Endodermal cell (in vitro differentiated cells): Measurements from ENCODE around the gene GUCA1A. TPM values are rescaled to one million over a fixed set of nuclear protein-coding genes. Genes with fewer than 3 reads are reported as not detected.

ENCODE experiments used
- DNase-seq: peaks from one replicate; pipeline ENCODE4 v3.0.0-alpha.2; 2017
- H3K27ac ChIP-seq: 2 replicates; pipeline ENCODE4 v1.5.1; 2013; ENCODE audit warnings: mild to moderate bottlenecking, low read depth, low read length, moderate library complexity
- H3K27me3 ChIP-seq: 2 replicates; pipeline ENCODE4 v1.6.1; 2013; ENCODE audit warnings: mild to moderate bottlenecking, low read length, moderate library complexity; ENCODE audit not compliant: insufficient read depth, control insufficient read depth, poor library complexity, severe bottlenecking
- H3K36me3 ChIP-seq: 2 replicates; pipeline ENCODE4 v1.7.0; 2013; ENCODE audit warnings: mild to moderate bottlenecking, low read length, moderate library complexity; ENCODE audit not compliant: control insufficient read depth, insufficient read depth
- H3K4me1 ChIP-seq: one replicate; pipeline ENCODE4 v1.7.0; 2013; ENCODE audit warnings: low read length; ENCODE audit not compliant: control insufficient read depth, insufficient read depth
- H3K4me3 ChIP-seq: 2 replicates; pipeline ENCODE4 v1.5.1; 2013; ENCODE audit warnings: mild to moderate bottlenecking, low read length, moderate library complexity
- H3K9ac ChIP-seq: 2 replicates; pipeline ENCODE4 v1.6.1; 2013; ENCODE audit warnings: mild to moderate bottlenecking, low read length, moderate library complexity; ENCODE audit not compliant: poor library complexity, severe bottlenecking; ENCODE audit errors: extremely low read depth
- H3K9me3 ChIP-seq: 2 replicates; pipeline ENCODE4 v1.6.1; 2013; ENCODE audit warnings: mild to moderate bottlenecking, low read length, moderate library complexity; ENCODE audit not compliant: control insufficient read depth
- H3K27ac Mint-ChIP-seq: 2 replicates; pipeline ENCODE4 v1.8.0; 2020; ENCODE audit warnings: mixed read lengths
- H3K27me3 Mint-ChIP-seq: 2 replicates; pipeline ENCODE4 v1.8.0; 2021; ENCODE audit warnings: mild to moderate bottlenecking, mixed read lengths; ENCODE audit not compliant: insufficient read depth
- H3K36me3 Mint-ChIP-seq: 2 replicates; pipeline ENCODE4 v1.8.0; 2020; ENCODE audit warnings: low read depth, mixed read lengths
- H3K4me1 Mint-ChIP-seq: 2 replicates; pipeline ENCODE4 v1.8.0; 2020; ENCODE audit warnings: mixed read lengths
- H3K4me3 Mint-ChIP-seq: 2 replicates; pipeline ENCODE4 v1.8.0; 2020; ENCODE audit warnings: mild to moderate bottlenecking, moderate library complexity, mixed read lengths
- H3K9me3 Mint-ChIP-seq: 2 replicates; pipeline ENCODE4 v1.8.0; 2020; ENCODE audit warnings: mild to moderate bottlenecking, mixed read lengths
- WGBS, 2 experiments: methylation state at CpG; one replicate each; pipeline versions ENCODE4 v1.1.5 to v1.1.7; 2013; ENCODE audit warnings: missing lambda C conversion rate in 2 of 2, mixed read lengths in 1 of 2; ENCODE audit not compliant: insufficient coverage in 1 of 2, insufficient read length in 1 of 2; 5-methylcytosine and 5-hydroxymethylcytosine counted together
- total RNA-seq, 2 donors: library from RNA; stranded (reverse); fragmentation: NEBNext Ultra II Directional in 1 of 2; extraction: Animal tissue kit (Norgen Biotek cat#: 25700) in 1 of 2; gene quantifications; 2 replicates in 1 of 2; 3 replicates in 1 of 2; pipeline ENCODE4 v1.2.1, GENCODE V29; 2021
- TF ChIP-seq, protein P1 (sequence below): fragments of 200-600 bp; sonication (generic); conservative IDR thresholded peaks from 2 replicates; pipeline ENCODE4 v1.5.0; 2021; ENCODE audit warnings: antibody characterized with exemption, mild to moderate bottlenecking

The GUCA1A gene
- total RNA-seq, 2 donors from 2014 or later = 3.9 to 4.4 TPM

GRCh38 chr6:42225419-42225818, 52.3 kb downstream of the GUCA1A start:
- no peaks in the 10 kb centered on the region for H3K9me3 ChIP-seq
- no peak overlapping the region for H3K4me3 ChIP-seq
- peaks cover 9% of the 10 kb centered on the region for H3K4me1 ChIP-seq
- 100% methylated on average over 1 to 2 of the region's 4 CpGs for WGBS, 2 experiments
- Mint-ChIP-seq H3K9me3 (no peaks in the 10 kb centered on the region), H3K4me1 (peaks cover 9% of the 10 kb centered on the region), H3K4me3 (no peak overlapping the region), H3K36me3 (no peaks in the 10 kb centered on the region), H3K27me3 (no peaks in the 10 kb centered on the region), H3K27ac (no peak overlapping the region)
- DNase-seq = no peak
- H3K27me3 ChIP-seq = no peaks in the 10 kb centered on the region
- no peaks in the 10 kb centered on the region for H3K36me3 ChIP-seq
- no peak overlapping the region for H3K9ac ChIP-seq
- TF ChIP-seq, protein P1, sequence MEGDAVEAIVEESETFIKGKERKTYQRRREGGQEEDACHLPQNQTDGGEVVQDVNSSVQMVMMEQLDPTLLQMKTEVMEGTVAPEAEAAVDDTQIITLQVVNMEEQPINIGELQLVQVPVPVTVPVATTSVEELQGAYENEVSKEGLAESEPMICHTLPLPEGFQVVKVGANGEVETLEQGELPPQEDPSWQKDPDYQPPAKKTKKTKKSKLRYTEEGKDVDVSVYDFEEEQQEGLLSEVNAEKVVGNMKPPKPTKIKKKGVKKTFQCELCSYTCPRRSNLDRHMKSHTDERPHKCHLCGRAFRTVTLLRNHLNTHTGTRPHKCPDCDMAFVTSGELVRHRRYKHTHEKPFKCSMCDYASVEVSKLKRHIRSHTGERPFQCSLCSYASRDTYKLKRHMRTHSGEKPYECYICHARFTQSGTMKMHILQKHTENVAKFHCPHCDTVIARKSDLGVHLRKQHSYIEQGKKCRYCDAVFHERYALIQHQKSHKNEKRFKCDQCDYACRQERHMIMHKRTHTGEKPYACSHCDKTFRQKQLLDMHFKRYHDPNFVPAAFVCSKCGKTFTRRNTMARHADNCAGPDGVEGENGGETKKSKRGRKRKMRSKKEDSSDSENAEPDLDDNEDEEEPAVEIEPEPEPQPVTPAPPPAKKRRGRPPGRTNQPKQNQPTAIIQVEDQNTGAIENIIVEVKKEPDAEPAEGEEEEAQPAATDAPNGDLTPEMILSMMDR = no peak
- H3K27ac ChIP-seq = no peak overlapping the region

DNA sequence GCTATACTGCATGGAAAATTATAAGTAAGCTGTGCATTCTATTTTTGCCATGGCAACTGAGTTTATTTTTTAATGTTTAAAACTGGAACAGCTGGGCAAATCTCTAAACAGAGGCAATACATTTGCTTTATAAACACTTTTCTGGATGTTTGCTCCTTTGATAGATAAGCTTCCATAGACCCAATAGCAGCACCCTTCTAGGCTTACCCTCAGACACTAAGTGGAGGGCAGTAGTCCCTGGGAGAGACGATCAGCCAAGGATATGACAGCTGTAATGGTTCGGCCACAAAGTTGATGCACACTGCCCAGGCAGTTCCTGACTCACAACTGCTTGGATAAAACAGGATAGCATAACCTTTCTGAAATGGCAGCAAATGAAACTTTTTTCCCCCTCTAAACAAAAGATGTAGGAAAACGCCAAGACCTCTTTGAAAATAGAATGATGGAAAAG, 53.0 kb downstream of the GUCA1A start:
- H3K9ac ChIP-seq = no peak overlapping the region

GRCh38 chr6:42226645-42227143, 53.5 kb downstream of the GUCA1A start:
- TF ChIP-seq, protein P1 = no peak
- H3K36me3 ChIP-seq = no peaks in the 10 kb centered on the region
- Mint-ChIP-seq H3K27me3 (no peaks in the 10 kb centered on the region), H3K36me3 (no peaks in the 10 kb centered on the region), H3K4me1 (peaks cover 9% of the 10 kb centered on the region), H3K4me3 (no peak overlapping the region), H3K27ac (no peak overlapping the region), H3K9me3 (no peaks in the 10 kb centered on the region)
- peak; percentile 78 for DNase-seq
- H3K9me3 ChIP-seq = no peaks in the 10 kb centered on the region
- H3K4me3 ChIP-seq = no peak overlapping the region
- 60 to 65% methylated on average over 8 of the region's 8 CpGs for WGBS, 2 experiments
- H3K27ac ChIP-seq = no peak overlapping the region
- H3K9ac ChIP-seq = no peak overlapping the region
- H3K27me3 ChIP-seq = no peaks in the 10 kb centered on the region
- peaks cover 9% of the 10 kb centered on the region for H3K4me1 ChIP-seq

More for the DNA sequence above, 53.0 kb downstream of the GUCA1A start:
- Histone ChIP-seq H3K27me3 (no peaks in the 10 kb centered on the region), H3K36me3 (no peaks in the 10 kb centered on the region), H3K4me3 (no peak overlapping the region), H3K27ac (no peak overlapping the region), H3K9me3 (no peaks in the 10 kb centered on the region), H3K4me1 (peaks cover 9% of the 10 kb centered on the region)
- no peak for DNase-seq
- H3K27ac Mint-ChIP-seq = no peak overlapping the region
- H3K4me3 Mint-ChIP-seq = no peak overlapping the region
- no peaks in the 10 kb centered on the region for H3K36me3 Mint-ChIP-seq
- TF ChIP-seq, protein P1 = no peak
- peaks cover 9% of the 10 kb centered on the region for H3K4me1 Mint-ChIP-seq
- no peaks in the 10 kb centered on the region for H3K27me3 Mint-ChIP-seq
- 92% methylated on average over 3 of the region's 3 CpGs; no CpG with 5 or more reads in 1 of the 2 experiments for WGBS, 2 experiments
- no peaks in the 10 kb centered on the region for H3K9me3 Mint-ChIP-seq
